Stomach (tissue), 9 donors: Measurements from ENCODE around the gene PTPRZ1. TPM values are rescaled to one million over a fixed set of nuclear protein-coding genes. Genes with fewer than 3 reads are reported as not detected.

Experiments
- DNase-seq, 2 donors: peaks; one replicate each; pipeline versions ENCODE4 v3.0.0 to v3.0.0-alpha.2; 2013 to 2019
- H3K27ac ChIP-seq, 5 donors: fragments of 200-600 bp in 4 of 5; sonication (generic) in 4 of 5; one replicate each; pipeline ENCODE4 v1.5.1; 2013 to 2019; ENCODE audit warnings: mild to moderate bottlenecking in 1 of 5, moderate library complexity in 1 of 5
- H3K27me3 ChIP-seq, 3 donors: fragments of 200-600 bp; sonication (generic); one replicate each; pipeline ENCODE4 v1.5.1; 2017 to 2019; ENCODE audit warnings: mixed run types in 1 of 3
- H3K36me3 ChIP-seq, 4 donors: fragments of 200-600 bp; sonication (generic); 1 replicate in 3 of 4; 2 replicates in 1 of 4; pipeline ENCODE4 v1.5.1; 2016 to 2019
- H3K4me1 ChIP-seq, 4 donors: fragments of 200-600 bp; sonication (generic); one replicate each; pipeline ENCODE4 v1.5.1; 2016 to 2019
- H3K4me3 ChIP-seq, 4 donors: fragments of 200-600 bp; sonication (generic) in 3 of 4; one replicate each; pipeline ENCODE4 v1.5.1; 2016 to 2019; ENCODE audit warnings: mild to moderate bottlenecking in 1 of 4
- H3K9me3 ChIP-seq, 4 donors: fragments of 200-600 bp; sonication (generic); one replicate each; pipeline ENCODE4 v1.5.1; 2016 to 2019
- CTCF ChIP-seq, 7 experiments: fragments of 450-650 bp in 4 of 7; fragments of 200-600 bp in 3 of 7; sonication (generic) in 3 of 7; IDR thresholded peaks; one replicate each; pipeline ENCODE4 v1.5.1; 2016 to 2019; ENCODE audit warnings: antibody characterized with exemption in 7 of 7, control low read depth in 2 of 7, mild to moderate bottlenecking in 1 of 7
- EP300 ChIP-seq: sonication (generic); formaldehyde crosslinking; IDR thresholded peaks from one replicate; pipeline ENCODE4 v1.6.1; 2017; ENCODE audit warnings: antibody characterized with exemption
- POLR2A ChIP-seq, 4 donors: fragments of 450-650 bp; IDR thresholded peaks; one replicate each; pipeline ENCODE4 v1.6.1; 2016; ENCODE audit warnings: antibody characterized with exemption in 4 of 4, control low read depth in 2 of 4, mild to moderate bottlenecking in 1 of 4, moderate library complexity in 1 of 4
- POLR2AphosphoS5 ChIP-seq, 3 donors: sonication (generic); formaldehyde crosslinking; IDR thresholded peaks; one replicate each; pipeline ENCODE4 v1.6.1; 2016; ENCODE audit warnings: antibody characterized with exemption in 3 of 3
- WGBS, 5 donors: extraction: QIAGEN DNeasy Blood & Tissue Kit in 3 of 5; methylation state at CpG; one replicate each; pipeline versions ENCODE4 v1.1.5 to v1.1.7; 2013 to 2018; 5-methylcytosine and 5-hydroxymethylcytosine counted together
- intact Hi-C: fragments of 100-400 bp; cut with DNase I; formaldehyde crosslinking; loops from one replicate; pipeline ENCODE4 v1.15.1; 2023; ENCODE audit warnings: low total_unique reads
- polyA plus RNA-seq, 3 donors: library from polyadenylated mRNA; stranded (reverse); fragments of 200-250 nt; gene quantifications; one replicate each; pipeline ENCODE4 v1.2.3, GENCODE V29; 2013
- total RNA-seq, 5 donors: library from RNA; depleted of rRNA; stranded (reverse); fragments of >200 nt; gene quantifications; one replicate each; pipeline versions ENCODE4 v1.1.0 to v1.2.3, GENCODE V29; 2014 to 2016
- donor health status: healthy with polysubstance abuse.
- donor health status: Bipolar disorder and iron deficiency.
- donor health status: healthy.

Gene PTPRZ1
- total and polyA plus RNA-seq, 8 donors, result 0.29 to 31.6 (median 18.1) TPM

DNA sequence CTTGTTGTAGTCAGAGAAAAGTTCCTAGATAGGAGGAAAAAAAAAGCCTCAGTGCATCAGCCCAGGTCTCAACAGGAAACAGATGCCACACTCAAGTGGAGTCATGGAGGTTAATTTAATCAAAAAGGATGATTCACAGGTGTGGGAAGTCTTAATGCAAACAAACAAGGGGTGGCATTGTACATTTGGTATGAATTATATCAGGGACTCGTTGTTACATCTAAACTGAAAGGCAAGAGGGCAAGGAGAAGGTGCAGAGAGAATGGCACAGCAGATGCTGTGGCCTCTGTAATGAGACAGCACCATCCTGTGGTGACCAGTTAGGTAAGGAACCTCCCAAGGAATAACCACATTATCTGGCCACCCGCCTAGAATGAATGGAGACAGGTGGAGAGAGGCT, 133.7 kb downstream of the PTPRZ1 start:
- 10 to 17% (median 14%) methylated on average over 2 of the region's 2 CpGs for WGBS, 5 donors
- no peaks in the 10 kb centered on the region for H3K9me3 ChIP-seq
- intact Hi-C loops, result no loop called here

GRCh38 chr7:122010116-122010515, 137.2 kb downstream of the PTPRZ1 start:
- TF ChIP-seq EP300, result no peak
- no peak for TF ChIP-seq POLR2AphosphoS5 (IDR thresholded peaks at IDR 0.05)
- TF ChIP-seq CTCF (IDR thresholded peaks at IDR 0.05), result no peak
- TF ChIP-seq POLR2A (IDR thresholded peaks at IDR 0.05), result no peak
- Histone ChIP-seq H3K4me3 (no peak overlapping the region), H3K27me3 (no peaks in the 10 kb centered on the region), H3K27ac (no peak overlapping the region), H3K4me1 (no peaks in the 10 kb centered on the region), H3K36me3 (peaks cover 0 to 5% (median 0%) of the 10 kb centered on the region in 4 donors), H3K9me3 (no peaks in the 10 kb centered on the region)
- WGBS, 5 donors, result 93 to 97% (median 95%) methylated on average over 7 of the region's 7 CpGs
- intact Hi-C loops, result no loop called here
- no peak for DNase-seq

More for the DNA sequence above, 133.7 kb downstream of the PTPRZ1 start:
- Histone ChIP-seq H3K4me1 (no peaks in the 10 kb centered on the region), H3K36me3 (peaks cover 0 to 5% (median 0%) of the 10 kb centered on the region in 4 donors), H3K4me3 (no peak overlapping the region), H3K27ac (no peak overlapping the region), H3K27me3 (no peaks in the 10 kb centered on the region)
- DNase-seq, result no peak
- no peak for TF ChIP-seq POLR2A (IDR thresholded peaks at IDR 0.05)
- no peak for TF ChIP-seq CTCF (IDR thresholded peaks at IDR 0.05)
- no peak for TF ChIP-seq POLR2AphosphoS5 (IDR thresholded peaks at IDR 0.05)
- no peak for TF ChIP-seq EP300

DNA sequence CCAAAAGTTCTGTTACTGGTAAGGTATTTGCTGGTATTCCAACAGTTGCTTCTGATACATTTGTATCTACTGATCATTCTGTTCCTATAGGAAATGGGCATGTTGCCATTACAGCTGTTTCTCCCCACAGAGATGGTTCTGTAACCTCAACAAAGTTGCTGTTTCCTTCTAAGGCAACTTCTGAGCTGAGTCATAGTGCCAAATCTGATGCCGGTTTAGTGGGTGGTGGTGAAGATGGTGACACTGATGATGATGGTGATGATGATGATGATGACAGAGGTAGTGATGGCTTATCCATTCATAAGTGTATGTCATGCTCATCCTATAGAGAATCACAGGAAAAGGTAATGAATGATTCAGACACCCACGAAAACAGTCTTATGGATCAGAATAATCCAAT, 140.1 kb downstream of the PTPRZ1 start:
- TF ChIP-seq POLR2A (IDR thresholded peaks at IDR 0.05) (no peak), EP300 (no peak), CTCF (IDR thresholded peaks at IDR 0.05) (no peak)
- Histone ChIP-seq H3K4me1 (no peaks in the 10 kb centered on the region), H3K4me3 (no peak overlapping the region), H3K9me3 (no peaks in the 10 kb centered on the region), H3K36me3 (peaks cover 0 to 5% (median 0%) of the 10 kb centered on the region in 4 donors), H3K27me3 (no peaks in the 10 kb centered on the region), H3K27ac (no peak overlapping the region)
- no peak for DNase-seq
- intact Hi-C loops, result no loop called here
- WGBS, 5 donors, result 67 to 85% (median 75%) methylated on average over 2 of the region's 2 CpGs

GRCh38 chr7:122013630-122014029, 140.7 kb downstream of the PTPRZ1 start:
- no peak for DNase-seq
- intact Hi-C loops, result no loop called here
- TF ChIP-seq EP300, result no peak
- no peak for TF ChIP-seq CTCF (IDR thresholded peaks at IDR 0.05)
- TF ChIP-seq POLR2AphosphoS5 (IDR thresholded peaks at IDR 0.05), result no peak
- TF ChIP-seq POLR2A (IDR thresholded peaks at IDR 0.05), result no peak

More at GRCh38 chr7:122013630-122014029, 140.7 kb downstream of the PTPRZ1 start:
- 76 to 90% (median 84%) methylated on average over 3 of the region's 3 CpGs for WGBS, 5 donors
- Histone ChIP-seq H3K4me1 (no peaks in the 10 kb centered on the region), H3K36me3 (peaks cover 0 to 5% (median 0%) of the 10 kb centered on the region in 4 donors), H3K4me3 (no peak overlapping the region), H3K9me3 (no peaks in the 10 kb centered on the region), H3K27ac (no peak overlapping the region), H3K27me3 (no peaks in the 10 kb centered on the region)
